Thymus (tissue), 11 donors: Measurements from ENCODE around the gene CASK. TPM values are rescaled to one million over a fixed set of nuclear protein-coding genes. Genes with fewer than 3 reads are reported as not detected.
"Not testable (repeated sequence)": the region's sequence is repeated elsewhere in the genome, so short reads cannot be mapped to it uniquely, and the experiment has no call there.

ENCODE experiments used
- DNase-seq, 9 donors: peaks; one replicate each; pipeline ENCODE4 v3.0.0-alpha.2; 2013; ENCODE audit warnings: low spot score in 9 of 9, low read depth in 6 of 9, missing footprints in 1 of 9
- H3K27ac ChIP-seq, 2 donors: one replicate each; pipeline ENCODE4 v1.5.1; 2013; ENCODE audit warnings: control low read depth in 1 of 2, low read depth in 1 of 2, low read length in 1 of 2, mild to moderate bottlenecking in 1 of 2, moderate library complexity in 1 of 2
- H3K27me3 ChIP-seq, 2 donors: one replicate each; pipeline ENCODE4 v1.5.1; 2013; ENCODE audit warnings: low read length in 1 of 2; ENCODE audit not compliant: control insufficient read depth in 2 of 2, insufficient read depth in 1 of 2
- H3K36me3 ChIP-seq, 2 donors: one replicate each; pipeline ENCODE4 v1.5.1; 2013; ENCODE audit warnings: low read length in 1 of 2, mild to moderate bottlenecking in 1 of 2, moderate library complexity in 1 of 2; ENCODE audit not compliant: control insufficient read depth in 2 of 2, insufficient read depth in 2 of 2
- H3K4me1 ChIP-seq, 2 donors: one replicate each; pipeline ENCODE4 v1.5.1; 2013; ENCODE audit warnings: low read length in 2 of 2; ENCODE audit not compliant: control insufficient read depth in 2 of 2, insufficient read depth in 2 of 2
- H3K4me3 ChIP-seq, 2 donors: one replicate each; pipeline ENCODE4 v1.5.1; 2013; ENCODE audit warnings: low read length in 2 of 2, control low read depth in 1 of 2, mild to moderate bottlenecking in 1 of 2
- H3K9me3 ChIP-seq, 2 donors: one replicate each; pipeline ENCODE4 v1.5.1; 2013; ENCODE audit warnings: low read length in 1 of 2, mild to moderate bottlenecking in 1 of 2; ENCODE audit not compliant: control insufficient read depth in 2 of 2, insufficient read depth in 1 of 2
- WGBS: extraction: QIAGEN DNeasy Blood & Tissue Kit; methylation state at CpG from one replicate; pipeline ENCODE4 v1.1.7; 2013; 5-methylcytosine and 5-hydroxymethylcytosine counted together
- polyA plus RNA-seq: library from polyadenylated mRNA; stranded (reverse); fragments of 200-250 nt; gene quantifications from one replicate; pipeline ENCODE4 v1.2.3, GENCODE V29; 2013
- total RNA-seq: library from RNA; stranded (reverse); fragments of 120-200 nt; gene quantifications from one replicate; pipeline ENCODE4 v1.2.4, GENCODE V29; 2013
- donor health status: healthy.

Gene CASK
- total and polyA plus RNA-seq, 2 donors = 15.7 to 21.0 TPM

DNA sequence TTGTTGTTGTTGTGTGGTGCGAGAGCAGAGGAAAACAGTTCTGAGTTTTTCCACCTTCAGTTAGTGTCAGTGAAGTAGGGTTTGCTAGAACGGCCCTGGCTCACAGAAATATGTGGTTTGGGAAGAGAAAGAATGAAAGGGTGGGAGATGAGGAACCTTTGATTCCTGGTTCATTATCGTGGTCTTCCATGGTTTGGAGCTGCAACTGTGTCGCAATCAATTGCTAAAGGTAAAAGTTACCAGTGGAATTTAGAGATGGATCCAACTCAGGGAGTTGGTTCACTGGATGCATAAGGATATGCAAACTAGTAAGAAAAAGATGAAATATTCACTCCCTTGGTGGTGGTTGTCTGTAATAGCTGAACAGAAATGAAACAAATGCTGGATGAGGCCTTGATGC lies 270.2 kb downstream of the CASK start:
- H3K27me3 ChIP-seq = no peaks in the 10 kb centered on the region
- no peaks in the 10 kb centered on the region for H3K4me1 ChIP-seq
- no peaks in the 10 kb centered on the region for H3K9me3 ChIP-seq
- H3K4me3 ChIP-seq = no peak overlapping the region
- peaks cover 29 to 30% of the 10 kb centered on the region in 2 donors for H3K36me3 ChIP-seq
- H3K27ac ChIP-seq = no peak overlapping the region
- no peak for DNase-seq
- WGBS = 98% methylated on average over 4 of the region's 4 CpGs

DNA sequence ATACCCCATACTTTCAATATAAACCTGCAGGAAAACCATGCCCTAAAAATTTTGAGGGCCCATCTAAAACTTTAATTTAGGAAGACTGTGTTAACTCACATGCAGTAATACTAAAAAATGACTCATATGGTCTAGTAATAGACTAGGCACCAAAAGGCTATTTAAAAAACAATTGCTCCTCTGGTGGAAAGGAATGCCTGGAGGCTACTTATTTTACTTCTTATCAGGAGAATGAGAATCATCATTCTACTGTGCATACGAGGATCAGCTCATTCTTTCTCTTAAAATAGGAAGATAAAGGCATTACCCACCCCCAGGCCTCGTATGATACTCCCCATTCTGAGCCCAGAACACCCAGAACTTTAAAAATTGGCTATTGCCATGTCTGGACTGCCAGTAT lies 277.2 kb downstream of the CASK start:
- not testable (repeated sequence) for H3K27ac ChIP-seq, H3K36me3 ChIP-seq, H3K4me3 ChIP-seq, H3K27me3 ChIP-seq, DNase-seq, H3K4me1 ChIP-seq, H3K9me3 ChIP-seq
- 92% methylated on average over 2 of the region's 2 CpGs for WGBS

DNA sequence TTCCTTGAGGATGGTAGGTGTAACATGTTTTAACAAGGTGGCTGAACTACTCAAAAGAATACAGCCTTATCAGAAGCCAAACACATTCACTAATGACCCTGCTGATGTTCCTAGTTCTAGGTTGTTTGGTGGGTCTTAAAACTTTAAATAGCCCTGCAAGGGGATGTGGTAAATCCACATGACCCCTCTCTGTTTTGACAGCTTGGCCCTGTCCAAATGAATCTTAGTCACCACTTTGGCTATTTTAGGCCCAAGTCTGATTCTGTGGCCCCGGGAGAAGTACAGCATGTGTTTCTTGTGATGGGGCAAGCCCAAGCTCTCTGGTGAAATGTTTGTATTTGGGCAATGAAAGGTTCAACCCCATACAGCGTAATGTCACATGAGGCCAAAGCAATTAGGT lies 289.1 kb downstream of the CASK start:
- WGBS = 24% methylated on average over 2 of the region's 2 CpGs
- no peaks in the 10 kb centered on the region for H3K9me3 ChIP-seq
- no peaks in the 10 kb centered on the region for H3K27me3 ChIP-seq
- H3K4me1 ChIP-seq = no peaks in the 10 kb centered on the region
- no peaks in the 10 kb centered on the region for H3K36me3 ChIP-seq
- no peak overlapping the region for H3K4me3 ChIP-seq
- H3K27ac ChIP-seq = no peak overlapping the region
- DNase-seq = no peak

DNA sequence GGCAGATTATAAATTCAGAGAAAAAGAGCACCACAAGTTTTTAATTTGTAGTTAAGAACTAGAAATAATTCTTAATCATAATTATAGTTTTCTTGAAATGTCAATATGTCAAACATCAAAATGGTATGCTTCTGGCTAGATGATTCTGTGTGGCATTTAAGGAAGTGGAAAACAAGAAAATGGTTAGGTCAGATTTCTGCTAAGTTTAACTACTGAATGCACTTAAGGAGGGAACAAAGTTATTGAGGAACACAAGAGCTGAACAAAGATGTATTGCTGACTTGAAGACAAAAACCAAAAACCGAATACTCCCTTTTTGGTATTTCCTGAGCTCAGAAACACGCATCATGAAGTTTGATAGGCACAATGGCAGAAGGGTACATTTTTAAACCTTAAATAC lies 293.3 kb downstream of the CASK start:
- Histone ChIP-seq H3K4me1 (no peaks in the 10 kb centered on the region), H3K27ac (no peak overlapping the region), H3K9me3 (no peaks in the 10 kb centered on the region), H3K36me3 (peaks cover 5 to 9% of the 10 kb centered on the region in 2 donors), H3K27me3 (no peaks in the 10 kb centered on the region), H3K4me3 (no peak overlapping the region)
- 95% methylated on average over 2 of the region's 2 CpGs for WGBS
- DNase-seq = no peak

DNA sequence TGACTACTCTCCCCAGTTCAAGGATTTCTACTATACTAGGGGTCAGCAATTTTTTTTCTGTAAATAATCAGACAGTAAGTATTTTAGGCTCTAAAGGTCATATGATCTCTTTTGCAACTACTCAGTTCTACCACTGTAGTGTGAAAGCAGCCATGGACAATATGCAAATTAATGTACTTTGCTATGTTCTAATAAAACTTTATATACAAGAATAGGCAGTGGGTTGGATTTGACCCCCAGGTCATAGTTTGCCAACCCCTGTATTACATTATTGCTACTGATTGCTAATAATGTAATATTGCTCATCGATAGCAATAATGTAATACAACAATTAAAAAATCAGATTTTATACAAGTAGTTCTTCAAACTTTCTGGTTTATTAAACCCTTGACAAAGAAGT lies 293.8 kb downstream of the CASK start:
- no peak overlapping the region for H3K27ac ChIP-seq
- 100% methylated on average over 1 of the region's 1 CpG for WGBS
- H3K4me1 ChIP-seq = no peaks in the 10 kb centered on the region
- H3K9me3 ChIP-seq = no peaks in the 10 kb centered on the region
- no peak for DNase-seq
- H3K4me3 ChIP-seq = no peak overlapping the region
- peaks cover 9% of the 10 kb centered on the region in 2 donors for H3K36me3 ChIP-seq
- H3K27me3 ChIP-seq = no peaks in the 10 kb centered on the region

DNA sequence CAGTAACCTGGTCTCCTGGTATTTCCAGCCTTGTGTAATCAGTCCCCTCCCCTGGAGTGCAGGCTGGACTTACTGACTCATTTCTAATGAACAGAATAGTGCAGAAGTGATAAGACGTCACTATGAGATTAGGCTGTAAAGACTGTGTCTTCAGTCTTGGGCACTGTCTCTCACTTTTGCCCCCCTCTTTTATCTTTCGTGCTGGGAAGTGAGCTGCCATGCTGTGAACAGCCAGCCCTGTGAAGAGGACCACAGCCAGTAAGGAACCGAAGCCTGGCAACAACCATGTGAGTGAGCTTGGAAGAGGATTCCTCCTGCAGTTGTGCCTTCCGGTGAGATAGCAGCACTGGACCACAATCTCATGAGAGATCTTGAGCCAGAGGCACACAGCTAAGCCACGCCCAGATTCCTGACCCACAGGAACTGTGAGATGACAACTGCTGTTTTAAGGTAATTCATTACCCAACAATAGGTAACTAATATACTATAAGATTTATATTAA lies 302.1 kb downstream of the CASK start:
- 45% methylated on average over 5 of the region's 5 CpGs for WGBS
- peaks cover 13 to 14% of the 10 kb centered on the region in 2 donors for H3K36me3 ChIP-seq
- H3K27me3 ChIP-seq = no peaks in the 10 kb centered on the region

DNA sequence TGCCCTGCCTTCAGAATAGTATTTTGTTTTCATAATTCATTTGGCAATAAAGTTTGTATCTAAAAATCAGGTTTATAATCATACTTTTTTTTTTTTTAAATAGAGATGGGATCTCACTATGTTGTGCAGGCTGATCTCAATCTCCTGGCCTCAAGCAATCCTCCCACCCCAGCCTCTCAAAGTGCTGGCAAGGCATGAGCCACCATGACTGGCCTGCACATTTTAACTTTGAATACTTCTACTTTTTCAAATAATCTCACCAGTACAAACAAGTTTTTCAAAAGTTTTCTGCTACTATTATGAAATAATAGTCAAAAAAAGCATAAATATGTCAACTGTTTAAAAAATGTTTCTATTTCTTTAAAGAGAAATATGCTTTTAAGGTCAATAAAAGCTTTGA lies 304.1 kb downstream of the CASK start:
- no peak for DNase-seq
- no peak overlapping the region for H3K4me3 ChIP-seq
- peaks cover 5 to 6% of the 10 kb centered on the region in 2 donors for H3K36me3 ChIP-seq
- no peaks in the 10 kb centered on the region for H3K9me3 ChIP-seq
- H3K4me1 ChIP-seq = no peaks in the 10 kb centered on the region
- H3K27me3 ChIP-seq = no peaks in the 10 kb centered on the region
- no peak overlapping the region for H3K27ac ChIP-seq

More for the DNA sequence above, 302.1 kb downstream of the CASK start:
- Histone ChIP-seq H3K4me3 (no peak overlapping the region), H3K9me3 (no peaks in the 10 kb centered on the region), H3K27ac (no peak overlapping the region), H3K4me1 (no peaks in the 10 kb centered on the region)
- no peak for DNase-seq

DNA sequence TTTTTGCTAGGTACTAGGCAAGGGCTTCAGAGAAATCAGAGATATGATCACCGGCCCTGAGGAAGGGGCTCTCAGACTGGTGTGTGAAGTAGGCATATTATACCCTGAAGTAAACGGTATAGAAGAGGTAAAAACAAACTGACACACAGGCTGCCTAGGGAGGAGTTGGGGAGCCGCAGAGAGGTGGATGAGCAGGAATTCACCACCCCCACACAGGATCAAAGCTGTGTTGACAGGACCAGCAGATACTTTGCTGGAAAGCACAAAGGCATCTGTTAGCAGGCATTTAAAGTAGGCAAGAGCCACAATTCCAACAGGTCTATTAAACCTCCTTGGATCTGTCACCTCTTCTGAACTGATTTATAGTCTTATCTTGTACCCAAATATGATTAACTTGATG lies 306.4 kb downstream of the CASK start:
- no peaks in the 10 kb centered on the region for H3K36me3 ChIP-seq
- no peaks in the 10 kb centered on the region for H3K4me1 ChIP-seq
- DNase-seq = no peak
- no peak overlapping the region for H3K4me3 ChIP-seq
- WGBS = 99% methylated on average over 3 of the region's 3 CpGs
- H3K27me3 ChIP-seq = no peaks in the 10 kb centered on the region
- no peak overlapping the region for H3K27ac ChIP-seq
- H3K9me3 ChIP-seq = no peaks in the 10 kb centered on the region

DNA sequence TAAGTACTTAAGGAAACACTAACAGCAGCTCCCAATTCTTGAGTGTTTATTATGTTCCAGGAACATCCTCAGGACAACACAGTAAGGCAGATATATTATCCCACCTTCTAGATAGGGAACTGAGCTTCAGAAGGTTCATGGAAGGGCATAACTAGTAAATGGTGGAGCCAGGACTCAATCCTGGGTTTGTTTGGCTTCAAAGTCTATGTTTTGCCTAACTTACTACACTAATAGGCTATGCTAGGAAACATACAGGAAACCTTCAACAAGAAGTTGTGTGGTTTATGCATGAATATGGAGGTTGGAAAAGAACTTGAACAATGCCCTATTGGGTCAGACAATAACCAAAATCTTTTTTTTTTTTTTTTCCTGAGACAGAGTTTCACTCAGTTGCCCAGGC lies 307.1 kb downstream of the CASK start:
- Histone ChIP-seq H3K27ac (no peak overlapping the region), H3K4me1 (no peaks in the 10 kb centered on the region), H3K27me3 (no peaks in the 10 kb centered on the region)

DNA sequence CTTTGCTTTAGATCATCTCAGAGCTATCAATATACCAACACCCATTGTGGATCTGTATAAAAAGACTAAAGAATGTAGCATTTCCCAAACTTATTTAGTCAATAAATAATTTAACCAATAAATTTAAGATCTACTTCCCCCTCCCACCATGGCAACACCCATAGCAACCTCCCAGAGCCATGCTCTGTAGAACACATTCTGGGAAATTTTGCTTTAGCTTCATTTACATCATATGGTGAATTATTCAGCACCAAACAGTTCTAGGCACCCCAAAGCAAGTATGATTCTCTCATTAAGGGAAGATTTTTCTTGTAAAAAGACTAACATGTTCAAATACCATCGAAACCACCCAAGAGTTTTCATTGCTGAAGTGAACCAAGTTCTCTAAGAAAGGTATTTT lies 315.1 kb downstream of the CASK start:
- 98% methylated on average over 1 of the region's 1 CpG for WGBS
- Histone ChIP-seq H3K4me1 (no peaks in the 10 kb centered on the region), H3K27ac (no peak overlapping the region), H3K4me3 (no peak overlapping the region), H3K36me3 (peaks cover 0 to 7% of the 10 kb centered on the region in 2 donors), H3K9me3 (no peaks in the 10 kb centered on the region), H3K27me3 (no peaks in the 10 kb centered on the region)
- no peak for DNase-seq

More for the DNA sequence above, 307.1 kb downstream of the CASK start:
- H3K4me3 ChIP-seq = no peak overlapping the region
- H3K9me3 ChIP-seq = no peaks in the 10 kb centered on the region
- no peaks in the 10 kb centered on the region for H3K36me3 ChIP-seq
- no peak for DNase-seq
